ENCODE data around the gene MTF1.
A peak's percentile ranks its signal among the peaks of the same experiment; 100 is the strongest.
"Not testable (repeated sequence)": the region's sequence is repeated elsewhere in the genome, so short reads cannot be mapped to it uniquely, and the experiment has no call there.

The MTF1 gene

GRCh38 chr1:37782491-37782890, 76.9 kb downstream of the MTF1 start:
- DNase-seq, result no peak

- DNase-seq, result no peak
These were observed 80.7 kb downstream of the MTF1 start for GRCh38 chr1:37778654-37779053.

- DNase-seq, result no peak
These were observed 82.4 kb downstream of the MTF1 start for GRCh38 chr1:37776946-37777516.

- DNase-seq, result not testable (repeated sequence)
These were observed 88.0 kb downstream of the MTF1 start for GRCh38 chr1:37771440-37771839.

- DNase-seq, result no peak
These were observed 91.9 kb downstream of the MTF1 start for GRCh38 chr1:37767488-37767887.

GRCh38 chr1:37765916-37766664, 93.3 kb downstream of the MTF1 start:
- peak; percentile 10 for DNase-seq

GRCh38 chr1:37764888-37765441, 94.4 kb downstream of the MTF1 start, which contains the start of gene EPHA10:
Gene EPHA10, minus strand, starts transcription at chr1:37765120. Its CDS starts 54 bp downstream, at chr1:37765066.
- no peak for DNase-seq

- no peak for DNase-seq
These were observed 95.0 kb downstream of the MTF1 start for GRCh38 chr1:37764414-37764825.

GRCh38 chr1:37763791-37764413, 95.5 kb downstream of the MTF1 start:
- no peak for DNase-seq

- DNase-seq, result no peak
These were observed 96.9 kb downstream of the MTF1 start for GRCh38 chr1:37762516-37762915.

GRCh38 chr1:37761416-37762095, 97.8 kb downstream of the MTF1 start:
- DNase-seq, result no peak

Data from midbrain (tissue), 1 donor.